H1 (cell line): ENCODE results near the gene MARS1. TPM values are rescaled to one million over a fixed set of nuclear protein-coding genes. Genes with fewer than 3 reads are reported as not detected.

Experiments used
- CTCF ChIP-seq, 3 experiments: IDR thresholded peaks; 1 replicate in 2 of 3; 2 replicates in 1 of 3; pipeline versions ENCODE4 v1.5.1 to v1.6.1; 2011; ENCODE audit warnings: low read length in 3 of 3, mild to moderate bottlenecking in 3 of 3, inconsistent platforms in 2 of 3, low read depth in 1 of 3, moderate library complexity in 1 of 3; ENCODE audit not compliant: insufficient read depth in 1 of 3; ENCODE audit errors: control extremely low read depth in 1 of 3
- KDM4A ChIP-seq: IDR thresholded peaks from one replicate; pipeline ENCODE4 v1.7.1; 2012; ENCODE audit warnings: low read depth, mild to moderate bottlenecking, moderate library complexity, low read length, inconsistent platforms; ENCODE audit not compliant: severe bottlenecking
- NRF1 ChIP-seq: IDR thresholded peaks from 2 replicates; pipeline ENCODE4 v1.6.1; 2011; ENCODE audit warnings: mild to moderate bottlenecking, low read depth, low read length, improper control_type of control experiment
- POLR2A ChIP-seq, 2 experiments: IDR thresholded peaks; 1 replicate in 1 of 2; 2 replicates in 1 of 2; pipeline ENCODE4 v1.6.1; 2011; ENCODE audit warnings: low read depth in 2 of 2, low read length in 2 of 2, mild to moderate bottlenecking in 2 of 2; ENCODE audit errors: control extremely low read depth in 1 of 2
- POLR2AphosphoS5 ChIP-seq: IDR thresholded peaks from 2 replicates; pipeline ENCODE4 v1.6.1; 2011; ENCODE audit warnings: low read depth, low read length
- POU5F1 ChIP-seq: IDR thresholded peaks from 2 replicates; pipeline ENCODE4 v1.6.1; 2011; ENCODE audit warnings: low read depth, mild to moderate bottlenecking, low read length, moderate library complexity
- SIX5 ChIP-seq: IDR thresholded peaks from 2 replicates; pipeline ENCODE4 v1.6.1; 2011; ENCODE audit warnings: mild to moderate bottlenecking, low read depth, low read length
- SP1 ChIP-seq: IDR thresholded peaks from 2 replicates; pipeline ENCODE4 v1.6.1; 2011; ENCODE audit warnings: low read depth, low read length
- TAF1 ChIP-seq: IDR thresholded peaks from 2 replicates; pipeline ENCODE4 v1.6.1; 2011; ENCODE audit warnings: mild to moderate bottlenecking, low read depth, low read length
- TAF7 ChIP-seq: optimal IDR thresholded peaks from 2 replicates; pipeline ENCODE3; 2011; ENCODE audit warnings: low read depth, mild to moderate bottlenecking, inconsistent platforms, low read length, moderate library complexity, borderline replicate concordance
- ZNF274 ChIP-seq: IDR thresholded peaks from 2 replicates; pipeline ENCODE4 v1.7.0; 2012; ENCODE audit warnings: low read length, borderline replicate concordance; ENCODE audit errors: extremely low read depth
- polyA plus RNA-seq, 7 experiments: library from polyadenylated mRNA; depleted of rRNA in 3 of 7; stranded (reverse) in 5 of 7; unstranded in 2 of 7; fragments of >200 nt in 5 of 7; fragments of 200-250 nt in 2 of 7; gene quantifications; 1 replicate in 5 of 7; 2 replicates in 1 of 7; 4 replicates in 1 of 7; pipeline versions ENCODE4 v1.2.1 to v1.2.3, GENCODE V29; 2011 to 2013; ENCODE audit warnings: missing spikeins in 2 of 7, mixed read lengths in 2 of 7
- total RNA-seq: library from RNA; stranded (reverse); fragmentation: NEBNext Ultra II Directional; extraction: Animal tissue kit (Norgen Biotek cat#: 25700); gene quantifications from 2 replicates; pipeline ENCODE4 v1.2.1, GENCODE V29; 2021

The MARS1 gene
- total and polyA plus RNA-seq, 2 of the 8 experiments (the other 6 are each of a cell fraction or from before 2014, with no cell fraction given) = 194 to 407 TPM

- TF ChIP-seq POU5F1 = no peak
- TF ChIP-seq ZNF274 = no peak
- peak; percentile 55; the same call in 1 of the 2 replicates for TF ChIP-seq TAF1
- no peak for TF ChIP-seq SP1
- no peak for TF ChIP-seq CTCF (IDR thresholded peaks at IDR 0.05; ENCODE audit: control extremely low read depth in 1 of 3, insufficient read depth in 1 of 3, low read depth in 1 of 3, low read length in 3 of 3)
- TF ChIP-seq TAF7 = no peak
- peak; percentile 74 for TF ChIP-seq NRF1
- TF ChIP-seq POLR2A (IDR thresholded peaks at IDR 0.05; ENCODE audit: control extremely low read depth in 1 of 2, low read depth in 2 of 2, low read length in 2 of 2) = peak in 1 of 2 experiments; percentile 47; a peak in 1 of 3 replicates
- TF ChIP-seq POLR2AphosphoS5 = 0 out of 2 replicates have a peak, but pooled peaks have one; percentile 18
- no peak for TF ChIP-seq SIX5
- TF ChIP-seq KDM4A = peak; percentile 8
These were observed 34.4 kb downstream of the MARS1 start, which contains the start of gene MBD6 (continued) for GRCh38 chr12:57522011-57522886.
